Measurements from ENCODE around the gene PTPRN2.
"Not testable (repeated sequence)": the region's sequence is repeated elsewhere in the genome, so short reads cannot be mapped to it uniquely, and the experiment has no call there.

PTPRN2 gene

GRCh38 chr7:158530800-158531609 is 56.6 kb downstream of the PTPRN2 start:
- DNase-seq, result peak in 2 of 3 experiments; percentile 29 to 78

- DNase-seq, result no peak
These were observed 58.2 kb downstream of the PTPRN2 start for GRCh38 chr7:158529181-158530096.

DNA sequence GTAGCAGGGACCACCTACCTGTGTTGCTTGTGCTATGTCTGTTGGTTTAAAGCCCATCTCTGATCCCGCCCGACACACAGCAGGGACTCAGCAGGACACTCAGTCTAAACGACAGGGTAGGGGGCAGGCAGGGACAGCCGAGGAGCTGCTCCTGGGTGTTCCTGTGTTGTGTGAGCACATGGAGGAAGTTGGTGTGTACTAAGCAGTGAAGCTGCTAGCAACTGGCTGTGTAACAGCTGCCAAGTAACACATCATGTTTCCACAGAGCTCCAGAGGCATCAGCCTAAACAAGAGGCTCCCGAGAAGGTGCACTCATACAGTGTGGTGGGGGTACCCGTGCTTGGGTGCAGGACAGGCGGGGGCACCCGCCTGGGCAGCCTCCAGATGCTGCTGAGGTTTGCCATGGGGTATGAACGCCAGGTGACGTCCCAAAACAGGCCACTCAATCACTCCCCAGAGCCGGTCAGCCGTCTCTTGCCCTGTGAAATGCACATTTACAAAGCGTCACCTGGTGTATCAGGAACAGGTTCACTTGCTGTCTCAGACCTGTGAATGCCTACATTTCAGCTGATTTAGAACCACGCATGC is 59.6 kb downstream of the PTPRN2 start:
- peak in 1 of 3 experiments; percentile 27 for DNase-seq

GRCh38 chr7:158527495-158527894 is 60.1 kb downstream of the PTPRN2 start:
- DNase-seq, result no peak

GRCh38 chr7:158527038-158527437 is 60.6 kb downstream of the PTPRN2 start:
- DNase-seq, result no peak

GRCh38 chr7:158526531-158526930 is 61.1 kb downstream of the PTPRN2 start:
- no peak for DNase-seq

GRCh38 chr7:158525648-158526484 is 61.8 kb downstream of the PTPRN2 start:
- DNase-seq, result no peak

DNA sequence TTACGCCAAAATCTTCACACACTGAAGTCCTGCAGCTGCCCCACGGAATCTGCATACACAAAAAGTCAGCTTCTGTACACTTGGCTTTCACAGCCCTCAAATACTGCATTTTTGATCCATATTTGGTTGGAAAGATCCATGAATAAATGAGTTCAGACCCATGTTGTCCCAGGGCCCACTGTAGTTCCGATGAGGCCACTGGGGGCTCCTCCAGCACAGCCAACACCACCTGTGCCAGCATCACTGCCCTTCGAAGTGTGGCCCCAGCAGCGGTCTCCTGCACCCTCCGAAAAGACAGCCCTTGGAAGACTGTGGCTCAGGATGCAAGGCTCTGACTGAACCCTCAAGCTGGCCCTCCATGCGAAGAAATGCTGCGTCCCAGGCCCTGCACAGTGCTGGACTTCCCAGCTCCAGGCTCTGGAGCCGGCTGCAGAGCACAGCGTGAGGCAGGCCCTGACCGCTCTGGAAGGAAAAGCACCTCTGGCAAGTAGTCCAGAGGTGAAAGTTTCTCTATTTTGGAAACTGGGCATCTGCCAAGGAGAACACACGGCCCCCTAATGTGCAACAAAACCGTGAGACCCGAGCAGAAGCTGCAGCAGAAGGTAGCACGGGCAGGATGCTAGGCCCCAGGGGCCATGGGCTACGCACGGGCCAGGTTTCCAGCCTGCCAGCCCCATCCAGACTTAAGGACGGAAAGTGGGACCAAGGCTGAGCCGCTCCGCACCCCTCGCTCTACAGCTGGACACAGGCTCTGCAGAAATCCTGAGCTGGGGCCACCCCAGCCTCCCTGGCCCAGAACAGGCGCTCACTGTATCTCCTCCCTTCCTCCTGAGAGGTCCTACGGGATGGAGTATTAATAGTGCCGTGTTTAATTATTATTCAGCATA is 62.6 kb downstream of the PTPRN2 start:
- DNase-seq, result no peak

DNA sequence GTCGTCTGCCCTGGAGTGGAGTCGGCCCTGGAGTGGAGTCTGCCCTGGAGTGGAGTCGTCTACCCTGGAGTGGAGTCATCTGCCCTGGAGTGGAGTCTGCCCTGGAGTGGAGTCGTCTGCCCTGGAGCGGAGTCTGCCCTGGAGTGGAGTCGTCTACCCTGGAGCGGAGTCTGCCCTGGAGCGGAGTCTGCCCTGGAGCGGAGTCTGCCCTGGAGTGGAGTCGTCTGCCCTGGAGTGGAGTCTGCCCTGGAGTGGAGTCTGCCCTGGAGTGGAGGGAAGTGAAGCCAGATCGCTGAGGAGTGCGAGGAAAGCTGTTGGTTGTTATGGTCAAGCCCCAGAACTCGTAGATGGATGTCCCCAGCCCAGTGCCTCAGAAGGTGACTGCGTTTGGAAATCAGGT is 63.3 kb downstream of the PTPRN2 start:
- DNase-seq, result peak in 2 of 3 experiments; percentile 31

GRCh38 chr7:158523877-158524276 is 63.7 kb downstream of the PTPRN2 start:
- DNase-seq, result not testable (repeated sequence)

DNA sequence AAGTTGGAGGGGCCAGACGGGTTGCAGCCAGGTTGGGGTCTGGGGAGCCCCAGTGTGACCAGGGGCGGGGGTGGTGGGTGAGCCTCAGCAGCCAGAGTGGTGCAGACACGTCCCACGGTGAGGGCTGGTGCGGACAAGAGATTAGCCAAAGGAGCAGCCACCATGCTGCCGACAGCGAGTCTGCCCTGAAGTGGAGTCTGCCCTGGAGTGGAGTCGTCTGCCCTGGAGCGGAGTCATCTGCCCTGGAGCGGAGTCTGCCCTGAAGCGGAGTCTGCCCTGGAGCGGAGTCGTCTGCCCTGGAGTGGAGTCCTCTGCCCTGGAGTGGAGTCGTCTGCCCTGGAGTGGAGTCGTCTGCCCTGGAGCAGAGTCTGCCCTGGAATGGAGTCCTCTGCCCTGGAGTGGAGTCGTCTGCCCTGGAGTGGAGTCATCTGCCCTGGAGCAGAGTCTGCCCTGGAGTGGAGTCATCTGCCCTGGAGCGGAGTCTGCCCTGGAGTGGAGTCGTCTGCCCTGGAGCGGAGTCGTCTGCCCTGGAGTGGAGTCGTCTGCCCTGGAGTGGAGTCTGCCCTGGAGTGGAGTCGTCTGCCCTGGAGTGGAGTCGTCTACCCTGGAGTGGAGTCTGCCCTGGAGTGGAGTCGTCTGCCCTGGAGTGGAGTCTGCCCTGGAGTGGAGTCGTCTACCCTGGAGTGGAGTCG is 64.3 kb downstream of the PTPRN2 start:
- not testable (repeated sequence) for DNase-seq

- DNase-seq, result not testable (repeated sequence)
These were observed 65.8 kb downstream of the PTPRN2 start for GRCh38 chr7:158521795-158522194.

GRCh38 chr7:158520825-158521224 is 66.8 kb downstream of the PTPRN2 start:
- DNase-seq, result no peak

DNA sequence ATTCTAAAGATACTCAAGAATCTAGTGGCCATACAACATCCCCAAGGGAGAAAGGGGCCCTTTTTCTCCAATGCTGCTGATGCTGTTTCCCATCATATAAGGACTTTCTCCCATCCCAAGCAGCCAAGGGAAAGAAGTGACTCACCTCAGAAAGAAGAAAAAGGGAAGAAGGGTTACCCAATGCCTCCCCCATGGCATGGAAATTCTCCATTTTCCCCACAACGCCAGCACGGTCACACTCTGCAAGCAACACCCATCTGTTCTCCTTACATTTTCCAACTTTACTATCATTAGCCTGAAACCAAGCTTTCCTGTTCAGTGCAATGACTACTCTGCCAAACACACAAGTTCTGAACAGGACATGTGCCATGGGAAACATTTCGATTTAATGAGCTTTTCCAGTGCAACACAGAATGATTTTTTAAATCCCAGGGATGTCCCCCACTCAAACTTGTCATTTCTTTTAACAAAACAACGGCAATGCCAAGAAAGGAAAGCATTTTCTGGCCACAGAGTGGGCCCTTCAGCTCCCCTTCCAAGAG is 67.9 kb downstream of the PTPRN2 start:
- DNase-seq, result no peak

- no peak for DNase-seq
These were observed 68.5 kb downstream of the PTPRN2 start for GRCh38 chr7:158518980-158519632.

DNA sequence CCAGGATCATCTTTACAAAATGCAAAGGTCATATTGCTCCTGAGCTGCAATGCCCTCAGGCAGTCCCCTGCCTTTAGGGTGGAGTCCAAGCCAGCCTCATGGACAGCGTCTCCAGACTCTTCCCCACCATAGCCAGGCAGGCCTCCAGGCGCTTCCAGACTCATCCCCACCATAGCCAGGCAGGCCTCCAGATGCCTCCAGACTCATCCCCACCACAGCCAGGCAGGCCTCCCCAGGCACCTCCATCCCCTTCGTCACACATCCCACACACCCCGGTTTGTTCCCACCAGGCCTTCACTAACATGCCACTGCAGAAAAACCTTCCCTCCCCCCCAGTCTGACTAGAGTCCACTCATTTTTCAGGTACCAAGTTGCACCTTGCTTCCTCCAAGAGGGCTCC is 70.1 kb downstream of the PTPRN2 start:
- no peak for DNase-seq

DNA sequence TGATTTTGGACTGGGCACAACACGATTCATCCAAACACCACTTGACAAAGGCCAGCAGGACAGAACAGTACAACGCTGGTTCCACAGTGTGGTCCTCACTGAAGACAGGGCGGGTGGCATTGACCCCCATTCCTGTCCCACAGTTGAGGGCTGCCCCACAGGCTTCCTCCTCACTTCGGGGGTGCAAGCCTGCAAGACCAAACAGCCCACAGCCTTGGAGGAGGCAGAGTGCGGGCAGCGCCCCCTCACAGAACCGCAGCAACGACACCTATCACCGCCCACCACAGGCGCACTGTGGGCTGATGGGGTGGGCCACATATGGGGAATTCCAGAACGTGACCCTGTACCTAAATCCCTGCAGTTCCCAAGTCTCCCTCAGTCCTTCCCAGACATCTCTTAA is 70.6 kb downstream of the PTPRN2 start:
- no peak for DNase-seq

DNA sequence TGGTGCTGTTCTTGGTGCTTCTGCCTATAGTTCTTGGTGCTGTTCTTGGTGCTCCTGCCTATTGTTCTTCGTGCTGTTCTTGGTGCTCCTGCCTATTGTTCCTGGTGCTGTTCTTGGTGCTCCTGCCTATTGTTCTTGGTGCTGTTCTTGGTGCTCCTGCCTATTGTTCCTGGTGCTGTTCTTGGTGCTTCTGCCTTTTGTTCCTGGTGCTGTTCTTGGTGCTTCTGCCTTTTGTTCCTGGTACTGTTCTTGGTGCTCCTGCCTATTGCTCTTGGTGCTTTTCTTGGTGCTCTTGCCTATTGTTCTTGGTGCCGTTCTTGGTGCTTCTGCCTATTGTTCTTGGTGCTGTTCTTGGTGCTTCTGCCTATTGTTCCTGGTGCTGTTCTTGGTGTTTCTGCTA is 71.1 kb downstream of the PTPRN2 start:
- no peak for DNase-seq

GRCh38 chr7:158512869-158513268 is 74.8 kb downstream of the PTPRN2 start:
- DNase-seq, result no peak

GRCh38 chr7:158512042-158512441 is 75.6 kb downstream of the PTPRN2 start:
- DNase-seq, result no peak
